SK-N-SH (cell line): Measurements from ENCODE around the gene PSMD7. TPM values are rescaled to one million over a fixed set of nuclear protein-coding genes. Genes with fewer than 3 reads are reported as not detected.

Experiments
- CTCF ChIA-PET: fragments of 300-600, 350-600 bp; formaldehyde crosslinking; extraction: SDS; loops from one replicate; lab custom pipeline; 2021; lab: Yijun Ruan, JAX
- POLR2A ChIA-PET: fragments of 350-600 bp; sonication (Branson Sonifier 250); formaldehyde crosslinking; extraction: SDS; loops from one replicate; lab custom pipeline; 2020; ENCODE audit warnings: antibody characterized with exemption, inconsistent platforms; lab: Yijun Ruan, JAX
- DNase-seq: peaks from one replicate; pipeline ENCODE4 v3.0.0; 2012
- H2AFZ ChIP-seq: fragments of 200-600 bp; sonication (generic); 2 replicates; pipeline ENCODE4 v1.8.1; 2016; ENCODE audit warnings: antibody characterized with exemption, mild to moderate bottlenecking, low read depth
- H3F3A ChIP-seq: fragments of 200-600 bp; sonication (generic); replicated peaks from 2 replicates; pipeline ENCODE3; 2016; ENCODE audit warnings: antibody characterized with exemption, mild to moderate bottlenecking; ENCODE audit not compliant: insufficient read depth
- H3K27ac ChIP-seq, 2 experiments: fragments of 200-500 bp in 1 of 2; fragments of 200-600 bp in 1 of 2; sonication (Bioruptor generic) in 1 of 2; sonication (generic), shearing (Covaris generic) in 1 of 2; 2 replicates each; pipeline versions ENCODE4 v1.5.1 to v1.6.1; 2014 to 2016; ENCODE audit warnings: low read depth in 2 of 2, inconsistent platforms in 1 of 2, low read length in 1 of 2, mild to moderate bottlenecking in 1 of 2, mixed read lengths in 1 of 2
- H3K27me3 ChIP-seq: fragments of 200-600 bp; sonication (generic), shearing (Covaris generic); 2 replicates; pipeline ENCODE4 v1.6.1; 2016; ENCODE audit warnings: mixed run types; ENCODE audit not compliant: insufficient read depth
- H3K36me3 ChIP-seq, 2 experiments: fragments of 200-500 bp in 1 of 2; fragments of 200-600 bp in 1 of 2; sonication (Bioruptor generic) in 1 of 2; sonication (generic) in 1 of 2; replicated peaks in 1 of 2; 2 replicates each; pipeline versions ENCODE3 to v1.5.1; 2014 to 2016; ENCODE audit warnings: low read length in 1 of 2, mild to moderate bottlenecking in 1 of 2; ENCODE audit not compliant: insufficient read depth in 2 of 2, control insufficient read depth in 1 of 2
- H3K4me1 ChIP-seq, 2 experiments: fragments of 200-500 bp in 1 of 2; fragments of 200-600 bp in 1 of 2; sonication (Bioruptor generic) in 1 of 2; sonication (generic), shearing (Covaris generic) in 1 of 2; 2 replicates each; pipeline versions ENCODE4 v1.5.1 to v1.6.1; 2014 to 2016; ENCODE audit warnings: low read depth in 1 of 2, low read length in 1 of 2, mixed run types in 1 of 2; ENCODE audit not compliant: insufficient read depth in 2 of 2, control insufficient read depth in 1 of 2
- H3K4me2 ChIP-seq: fragments of 200-600 bp; sonication (generic), shearing (Covaris generic); 2 replicates; pipeline ENCODE4 v1.6.1; 2017; ENCODE audit warnings: mixed run types
- H3K4me3 ChIP-seq, 2 experiments: fragments of 200-500 bp in 1 of 2; fragments of 200-600 bp in 1 of 2; sonication (Bioruptor generic) in 1 of 2; sonication (generic), shearing (Covaris generic) in 1 of 2; 2 replicates each; pipeline versions ENCODE4 v1.5.1 to v1.8.1; 2014 to 2016; ENCODE audit warnings: low read depth in 2 of 2, inconsistent platforms in 1 of 2, low read length in 1 of 2, mild to moderate bottlenecking in 1 of 2, mixed read lengths in 1 of 2, moderate library complexity in 1 of 2
- H3K79me2 ChIP-seq: fragments of 200-600 bp; sonication (generic); 2 replicates; pipeline ENCODE4 v1.8.1; 2017; ENCODE audit warnings: mild to moderate bottlenecking; ENCODE audit not compliant: insufficient read depth
- H3K9ac ChIP-seq: fragments of 200-600 bp; sonication (generic); 2 replicates; pipeline ENCODE4 v1.6.1; 2017; ENCODE audit warnings: mixed run types
- H3K9me2 ChIP-seq: fragments of 200-600 bp; sonication (generic); 2 replicates; pipeline ENCODE4 v1.6.1; 2017; ENCODE audit warnings: mixed run types
- H3K9me3 ChIP-seq: fragments of 200-600 bp; sonication (generic); 2 replicates; pipeline ENCODE4 v1.6.1; 2017; ENCODE audit warnings: mixed run types, mild to moderate bottlenecking, moderate library complexity
- H4K20me1 ChIP-seq: fragments of 200-600 bp; sonication (generic); 2 replicates; pipeline ENCODE4 v1.6.1; 2017; ENCODE audit warnings: mild to moderate bottlenecking, mixed run types; ENCODE audit not compliant: insufficient read depth
- CHD2 ChIP-seq: fragments of 150-350 bp; IDR thresholded peaks from 2 replicates; pipeline ENCODE4 v1.6.1; 2018; ENCODE audit warnings: low read length; ENCODE audit not compliant: partially characterized antibody
- CTCF ChIP-seq: fragments of 200-600 bp; sonication (generic); IDR thresholded peaks from 2 replicates; pipeline ENCODE4 v1.6.1; 2017; ENCODE audit warnings: antibody characterized with exemption, mild to moderate bottlenecking, moderate library complexity
- EP300 ChIP-seq, 2 experiments: IDR thresholded peaks; 2 replicates each; pipeline versions ENCODE4 v1.4.0 to v1.6.1; 2012; ENCODE audit warnings: borderline replicate concordance in 1 of 2, low read depth in 1 of 2, low read length in 1 of 2
- FOXJ3 ChIP-seq: sonication (generic); formaldehyde crosslinking; IDR thresholded peaks from 2 replicates; pipeline ENCODE4 v1.5.1; 2020; ENCODE audit warnings: mild to moderate bottlenecking, missing genetic modification reagents
- FOXM1 ChIP-seq: IDR thresholded peaks from 2 replicates; pipeline ENCODE4 v1.4.0; 2012; ENCODE audit warnings: low read depth, mild to moderate bottlenecking
- MXI1 ChIP-seq: IDR thresholded peaks from 2 replicates; pipeline ENCODE4 v1.6.1; 2012; ENCODE audit warnings: mild to moderate bottlenecking, low read depth, low read length, improper control_type of control experiment
- RCOR1 ChIP-seq: fragments of 150-350 bp; IDR thresholded peaks from 2 replicates; pipeline ENCODE4 v1.6.1; 2017; ENCODE audit warnings: antibody characterized with exemption, low read length
- RFX5 ChIP-seq: IDR thresholded peaks from 2 replicates; pipeline ENCODE4 v1.6.1; 2012; ENCODE audit warnings: mild to moderate bottlenecking, improper control_type of control experiment, low read length
- RXRA ChIP-seq: IDR thresholded peaks from 2 replicates; pipeline ENCODE4 v1.4.0; 2012; ENCODE audit warnings: low read depth, mild to moderate bottlenecking, borderline replicate concordance
- TCF12 ChIP-seq: IDR thresholded peaks from 2 replicates; pipeline ENCODE4 v1.4.0; 2012
- ZBTB33 ChIP-seq: IDR thresholded peaks from 2 replicates; pipeline ENCODE4 v1.4.0; 2012; ENCODE audit warnings: low read depth, borderline replicate concordance
- WGBS: methylation state at CpG from one replicate; pipeline ENCODE4 v1.1.6; 2017; ENCODE audit warnings: low lambda C conversion rate; 5-methylcytosine and 5-hydroxymethylcytosine counted together
- polyA plus RNA-seq, 3 experiments: library from polyadenylated mRNA; depleted of rRNA; stranded (reverse); fragments of >200 nt; gene quantifications; 2 replicates each; pipeline ENCODE4 v1.2.3, GENCODE V29; 2012

PSMD7 gene
- polyA plus RNA-seq, 1 of the 3 experiments (the other 2 are of a cell fraction): 142 TPM

DNA sequence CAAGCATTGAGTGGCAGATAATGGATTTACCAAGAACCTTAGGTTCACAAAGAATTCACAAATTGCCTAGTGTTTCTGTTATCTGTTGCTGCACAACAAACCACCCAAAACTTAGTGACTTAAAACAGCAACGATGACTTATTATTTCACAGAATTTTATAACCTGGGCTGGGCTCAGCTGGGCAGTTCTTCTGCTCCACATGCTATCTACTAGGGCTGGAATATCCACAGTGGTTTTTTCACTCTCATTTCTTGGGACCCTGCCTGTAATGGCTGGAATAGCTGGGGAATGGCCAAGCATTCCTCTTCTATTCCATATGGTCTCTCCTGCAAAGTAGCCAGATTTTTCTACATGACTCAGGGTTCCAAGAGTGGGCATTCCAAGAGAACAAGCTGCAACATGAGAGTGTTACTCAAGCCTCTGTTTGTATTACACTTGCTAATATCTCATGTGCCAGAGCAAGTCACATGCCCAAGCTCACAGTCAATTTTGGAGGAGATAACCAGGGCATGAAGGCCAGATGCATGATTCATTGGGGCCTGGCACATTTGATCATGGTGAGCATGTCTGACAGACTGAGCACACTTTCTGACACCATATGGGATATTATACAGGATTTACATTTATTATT lies 4.9 kb upstream of the PSMD7 start:
- Histone ChIP-seq H3K27me3 (no peaks in the 10 kb centered on the region), H3K9ac (no peak overlapping the region), H3K4me3 (no peak overlapping the region), H3K4me2 (no peak overlapping the region), H3K4me1 (peaks cover 0 to 5% of the 10 kb centered on the region in 2 experiments; a peak in 2 of 4 replicates)
- POLR2A ChIA-PET: no interaction called here
- TF ChIP-seq CHD2: no peak
- no peak for TF ChIP-seq RXRA
- TF ChIP-seq TCF12: no peak
- TF ChIP-seq RCOR1: no peak
- no peak for TF ChIP-seq CTCF
- TF ChIP-seq FOXJ3 (CRISPR knock-in tag): no peak
- TF ChIP-seq FOXM1: no peak
- TF ChIP-seq, all 33 proteins: peak for 0
- no peaks in the 10 kb centered on the region for H3F3A ChIP-seq
- H3K79me2 ChIP-seq: peaks cover under 1% of the 10 kb centered on the region; the same call in 1 of the 2 replicates
- no peaks in the 10 kb centered on the region for H4K20me1 ChIP-seq
- H3K27ac ChIP-seq: no peak overlapping the region
- CTCF ChIA-PET: interaction anchor here (0.8 to 6.2 kb wide), 3 partner anchors 17 to 59 kb away, joined by 3 to 37 read pairs (median 4); no protein-coding TSS in a partner anchor
- DNase-seq: no peak
- H3K9me3 ChIP-seq: no peaks in the 10 kb centered on the region
- H2AFZ ChIP-seq: no peak overlapping the region
- no peaks in the 10 kb centered on the region for H3K9me2 ChIP-seq
- H3K36me3 ChIP-seq: no peaks in the 10 kb centered on the region
- 76% methylated on average over 1 of the region's 1 CpG for WGBS

DNA sequence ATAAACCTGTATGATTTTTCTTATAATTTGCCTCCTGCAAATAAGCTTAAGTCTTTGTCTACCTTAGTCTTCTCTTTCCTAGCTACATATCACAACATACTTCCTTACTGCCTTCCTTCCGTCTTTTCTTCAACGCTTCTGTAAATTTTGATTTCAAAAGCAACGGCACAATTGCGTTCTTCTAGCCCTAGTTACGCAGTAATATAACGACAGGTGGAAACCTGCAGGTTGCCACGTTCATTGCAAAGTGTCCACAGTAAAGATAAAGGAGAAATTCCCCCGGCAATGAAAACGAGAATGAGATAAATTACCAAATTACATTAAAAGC lies 546 bp upstream of the PSMD7 start:
- Histone ChIP-seq H3F3A (no peaks in the 10 kb centered on the region), H3K27me3 (no peaks in the 10 kb centered on the region), H3K9me2 (no peaks in the 10 kb centered on the region), H3K4me3 (peak overlapping the region; percentile 83 to 87), H3K79me2 (peaks cover 45% of the 10 kb centered on the region), H3K36me3 (peaks cover 20 to 30% of the 10 kb centered on the region in 2 experiments), H2AFZ (peak overlapping the region; percentile 95), H3K4me1 (peaks cover 6 to 12% of the 10 kb centered on the region in 2 experiments), H3K9me3 (no peaks in the 10 kb centered on the region), H4K20me1 (peaks cover 28% of the 10 kb centered on the region), H3K9ac (peak overlapping the region; percentile 98), H3K27ac (peak overlapping the region; percentile 85 to 91), H3K4me2 (peak overlapping the region; percentile 79)
- ChIA-PET POLR2A (no interaction called here), CTCF (interaction anchor here (2.4 kb wide), 1 partner anchor 231 kb away, joined by 8 read pairs; no protein-coding TSS in a partner anchor)
- DNase-seq: no peak
- TF ChIP-seq MXI1 (no peak; the same call in 1 of the 2 replicates), RFX5 (no peak), ZBTB33 (no peak), EP300 (IDR thresholded peaks at IDR 0.05; ENCODE audit: borderline replicate concordance in 1 of 2, low read depth in 1 of 2, low read length in 1 of 2) (no peak)
- WGBS: under 1% methylated on average over 9 of the region's 9 CpGs
